DND-41 (cell line): ENCODE measurements around the gene RBM44.

ENCODE experiments used
- ATAC-seq: fragments of 200-7000 bp; cut with Tn5 transposase; 3 replicates; pipeline ENCODE4 v1.9.1; 2021; ENCODE audit warnings: low read depth; ENCODE audit not compliant: insufficient read depth
- DNase-seq: peaks from one replicate; pipeline ENCODE4 v3.0.0-alpha.2; 2020
- H2AFZ ChIP-seq: 2 replicates; pipeline ENCODE4 v1.6.0; 2012; ENCODE audit warnings: low read depth, low read length
- H3K27ac ChIP-seq: 2 replicates; pipeline ENCODE4 v1.5.1; 2012; ENCODE audit warnings: low read length, inconsistent platforms
- H3K27me3 ChIP-seq: fragments of 200-600 bp; sonication (generic); 2 replicates; pipeline ENCODE4 v1.6.0; 2012; ENCODE audit warnings: low read length, mild to moderate bottlenecking, inconsistent platforms; ENCODE audit not compliant: insufficient read depth, poor library complexity
- H3K36me3 ChIP-seq: 2 replicates; pipeline ENCODE4 v1.5.1; 2012; ENCODE audit warnings: low read length, inconsistent platforms; ENCODE audit not compliant: insufficient read depth
- H3K4me1 ChIP-seq: 2 replicates; pipeline ENCODE4 v1.5.1; 2012; ENCODE audit warnings: mild to moderate bottlenecking, low read length; ENCODE audit not compliant: insufficient read depth
- H3K4me2 ChIP-seq: 2 replicates; pipeline ENCODE4 v1.6.0; 2012; ENCODE audit warnings: mild to moderate bottlenecking, moderate library complexity, low read length, inconsistent platforms; ENCODE audit not compliant: insufficient read depth
- H3K4me3 ChIP-seq, 2 experiments: fragments of 200-600 bp in 1 of 2; shearing (Covaris generic) in 1 of 2; 2 replicates each; pipeline ENCODE4 v1.5.1; 2012 to 2016; ENCODE audit warnings: inconsistent platforms in 2 of 2, low read length in 2 of 2, mild to moderate bottlenecking in 2 of 2, low read depth in 1 of 2, moderate library complexity in 1 of 2
- H3K79me2 ChIP-seq: 2 replicates; pipeline ENCODE4 v1.6.0; 2012; ENCODE audit warnings: low read length, inconsistent platforms; ENCODE audit not compliant: insufficient read depth
- H3K9ac ChIP-seq: 2 replicates; pipeline ENCODE4 v1.6.0; 2012; ENCODE audit warnings: low read depth, mild to moderate bottlenecking, inconsistent platforms, low read length, moderate library complexity
- H3K9me3 ChIP-seq: 2 replicates; pipeline ENCODE4 v1.5.1; 2012; ENCODE audit warnings: low read length, moderate library complexity, mild to moderate bottlenecking, inconsistent platforms; ENCODE audit not compliant: insufficient read depth, severe bottlenecking
- H4K20me1 ChIP-seq: 2 replicates; pipeline ENCODE4 v1.6.0; 2012; ENCODE audit warnings: low read length; ENCODE audit not compliant: insufficient read depth
- EZH2 ChIP-seq: IDR thresholded peaks from 3 replicates; pipeline ENCODE4 v1.6.1; 2012; ENCODE audit warnings: borderline replicate concordance, low read depth, mild to moderate bottlenecking, moderate library complexity, low read length, inconsistent platforms; ENCODE audit not compliant: severe bottlenecking
- TF ChIP-seq, protein P1 (sequence below): IDR thresholded peaks from 2 replicates; pipeline ENCODE4 v1.5.1; 2012; ENCODE audit warnings: borderline replicate concordance, low read length, moderate library complexity, mild to moderate bottlenecking; ENCODE audit not compliant: poor library complexity, severe bottlenecking; ENCODE audit errors: extremely low read depth

The RBM44 gene

GRCh38 chr2:237861875-237862527, 63.4 kb downstream of the RBM44 start:
- Histone ChIP-seq H3K4me1 (no peaks in the 10 kb centered on the region), H3K4me3 (no peak overlapping the region), H3K36me3 (no peaks in the 10 kb centered on the region), H3K27me3 (no peaks in the 10 kb centered on the region), H3K79me2 (no peaks in the 10 kb centered on the region), H3K9ac (no peak overlapping the region), H3K4me2 (no peak overlapping the region), H3K9me3 (no peaks in the 10 kb centered on the region), H4K20me1 (no peaks in the 10 kb centered on the region), H3K27ac (no peak overlapping the region), H2AFZ (no peak overlapping the region)
- TF ChIP-seq, protein P1, sequence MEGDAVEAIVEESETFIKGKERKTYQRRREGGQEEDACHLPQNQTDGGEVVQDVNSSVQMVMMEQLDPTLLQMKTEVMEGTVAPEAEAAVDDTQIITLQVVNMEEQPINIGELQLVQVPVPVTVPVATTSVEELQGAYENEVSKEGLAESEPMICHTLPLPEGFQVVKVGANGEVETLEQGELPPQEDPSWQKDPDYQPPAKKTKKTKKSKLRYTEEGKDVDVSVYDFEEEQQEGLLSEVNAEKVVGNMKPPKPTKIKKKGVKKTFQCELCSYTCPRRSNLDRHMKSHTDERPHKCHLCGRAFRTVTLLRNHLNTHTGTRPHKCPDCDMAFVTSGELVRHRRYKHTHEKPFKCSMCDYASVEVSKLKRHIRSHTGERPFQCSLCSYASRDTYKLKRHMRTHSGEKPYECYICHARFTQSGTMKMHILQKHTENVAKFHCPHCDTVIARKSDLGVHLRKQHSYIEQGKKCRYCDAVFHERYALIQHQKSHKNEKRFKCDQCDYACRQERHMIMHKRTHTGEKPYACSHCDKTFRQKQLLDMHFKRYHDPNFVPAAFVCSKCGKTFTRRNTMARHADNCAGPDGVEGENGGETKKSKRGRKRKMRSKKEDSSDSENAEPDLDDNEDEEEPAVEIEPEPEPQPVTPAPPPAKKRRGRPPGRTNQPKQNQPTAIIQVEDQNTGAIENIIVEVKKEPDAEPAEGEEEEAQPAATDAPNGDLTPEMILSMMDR, result no peak
- TF ChIP-seq EZH2, result no peak
- no peak for ATAC-seq
- no peak for DNase-seq

DNA sequence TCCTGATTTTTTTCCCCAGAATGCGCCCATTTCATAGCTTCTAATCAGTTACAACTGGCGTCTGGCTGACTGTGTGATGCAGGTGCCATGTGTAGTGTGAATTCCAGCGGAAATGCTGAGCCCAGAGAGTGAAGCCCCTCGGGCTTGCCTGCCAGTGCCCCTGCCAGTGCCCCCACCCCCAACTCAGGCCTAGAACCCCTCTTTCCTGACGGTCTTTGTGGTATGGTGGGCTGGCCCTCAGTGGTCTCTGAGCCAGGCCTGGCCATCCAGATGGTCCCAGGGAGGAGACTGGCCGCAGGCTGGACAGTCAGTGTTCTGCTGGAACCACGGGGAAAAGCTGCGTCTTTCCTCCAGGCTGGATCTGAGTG, 63.9 kb downstream of the RBM44 start:
- no peaks in the 10 kb centered on the region for H3K79me2 ChIP-seq

DNA sequence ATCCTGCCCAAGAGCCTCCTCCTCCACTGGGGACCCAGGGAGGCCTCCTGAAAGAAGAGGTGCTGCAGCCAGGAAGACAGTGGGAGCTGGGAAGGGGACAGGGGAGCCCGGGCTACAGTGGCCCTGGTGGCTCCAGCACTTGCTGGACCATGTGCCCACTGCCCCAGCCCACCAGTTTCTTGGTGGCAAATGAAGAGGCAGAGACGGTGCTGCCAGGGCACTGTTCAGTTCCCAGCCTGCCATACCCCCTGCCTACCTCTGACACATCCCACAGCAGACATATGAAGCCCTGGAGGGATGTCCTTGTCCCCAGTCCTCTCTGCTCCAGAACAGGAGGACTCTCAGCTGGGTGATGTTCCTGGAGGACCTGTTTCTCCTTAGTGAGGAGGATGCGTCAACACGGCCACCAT, 64.5 kb downstream of the RBM44 start:
- H3K4me2 ChIP-seq, result no peak overlapping the region
- H3K9me3 ChIP-seq, result no peaks in the 10 kb centered on the region
- no peaks in the 10 kb centered on the region for H3K4me1 ChIP-seq
- no peak overlapping the region for H2AFZ ChIP-seq
- H3K27me3 ChIP-seq, result peaks cover 6% of the 10 kb centered on the region
- H4K20me1 ChIP-seq, result no peaks in the 10 kb centered on the region
- no peak overlapping the region for H3K4me3 ChIP-seq
- no peak overlapping the region for H3K27ac ChIP-seq
- H3K79me2 ChIP-seq, result no peaks in the 10 kb centered on the region
- no peak for ATAC-seq
- H3K9ac ChIP-seq, result no peak overlapping the region
- no peak for TF ChIP-seq EZH2
- TF ChIP-seq, protein P1, result no peak
- H3K36me3 ChIP-seq, result no peaks in the 10 kb centered on the region
- DNase-seq, result no peak

More for the DNA sequence above, 63.9 kb downstream of the RBM44 start:
- Histone ChIP-seq H3K27me3 (peaks cover 4% of the 10 kb centered on the region), H4K20me1 (no peaks in the 10 kb centered on the region), H3K4me3 (no peak overlapping the region), H3K27ac (no peak overlapping the region), H3K36me3 (no peaks in the 10 kb centered on the region), H3K4me1 (no peaks in the 10 kb centered on the region), H2AFZ (no peak overlapping the region), H3K9ac (no peak overlapping the region), H3K9me3 (no peaks in the 10 kb centered on the region), H3K4me2 (no peak overlapping the region)
- ATAC-seq (no peak), DNase-seq (no peak)
- TF ChIP-seq, protein P1, result no peak
- TF ChIP-seq EZH2, result no peak
